ENCODE data around the gene CACFD1. TPM values are rescaled to one million over a fixed set of nuclear protein-coding genes. Genes with fewer than 3 reads are reported as not detected.

The CACFD1 gene
- total and polyA plus RNA-seq, 2 donors (not counting 3 experiments of a cell fraction or from before 2014, with no cell fraction given), result 9.7 to 11.5 TPM

GRCh38 chr9:133428617-133429101, 31.1 kb upstream of the CACFD1 start:
- TF ChIP-seq POLR2A (IDR thresholded peaks at IDR 0.05; ENCODE audit: low read depth, low read length) (no peak), MYC (IDR thresholded peaks at IDR 0.05; ENCODE audit: low read depth, low read length) (no peak), POLR2AphosphoS5 (IDR thresholded peaks at IDR 0.05; ENCODE audit: insufficient read depth, low read depth, low read length) (no peak), GATA2 (IDR thresholded peaks at IDR 0.05; ENCODE audit: insufficient read depth, insufficient read length, low read depth, low read length) (no peak)
- TF ChIP-seq, protein P1, sequence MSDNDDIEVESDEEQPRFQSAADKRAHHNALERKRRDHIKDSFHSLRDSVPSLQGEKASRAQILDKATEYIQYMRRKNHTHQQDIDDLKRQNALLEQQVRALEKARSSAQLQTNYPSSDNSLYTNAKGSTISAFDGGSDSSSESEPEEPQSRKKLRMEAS (IDR thresholded peaks at IDR 0.05; ENCODE audit: insufficient read depth, insufficient read length), result no peak
- H3K9ac ChIP-seq (replicated peaks; ENCODE audit: extremely low read depth, insufficient read depth, low read length), result no peak overlapping the region
- intact Hi-C loops (cut with micrococcal nuclease) (no loop called here), dilution Hi-C loops (cut with MboI; ENCODE audit: extremely low pct_ligation_motif_present, low sequenced_read_pairs) (no loop called here)
- no peak for FAIRE-seq
- no peaks in the 10 kb centered on the region for H3K79me2 ChIP-seq (ENCODE audit: control insufficient read depth, insufficient read depth, low read length)
- CTCF ChIA-PET, result no interaction called here
- H3K4me3 ChIP-seq (replicated peaks in 1 of 3; ENCODE audit: insufficient read depth in 1 of 3, low read depth in 1 of 3, low read length in 3 of 3), result no peak overlapping the region
- H3K4me2 ChIP-seq (ENCODE audit: insufficient read depth, low read length), result no peak overlapping the region
- no peak overlapping the region for H2AFZ ChIP-seq (ENCODE audit: low read depth, low read length)
- H3K36me3 ChIP-seq (ENCODE audit: control insufficient read depth in 2 of 2, extremely low read depth in 1 of 2, insufficient read depth in 2 of 2, low read length in 2 of 2), result no peaks in the 10 kb centered on the region
- H3K27ac ChIP-seq (ENCODE audit: insufficient read depth, low read depth, low read length), result no peak overlapping the region
- no peak for DNase-seq (ENCODE audit: low read depth, low spot score)
- peaks cover 9 to 19% of the 10 kb centered on the region in 2 experiments for H3K27me3 ChIP-seq (ENCODE audit: control insufficient read depth in 2 of 2, insufficient read depth in 2 of 2, low read length in 2 of 2)
- H4K20me1 ChIP-seq (replicated peaks; ENCODE audit: control insufficient read depth, extremely low read depth, insufficient read depth, low read length), result no peaks in the 10 kb centered on the region
- POLR2A ChIA-PET, result no interaction called here
- no peaks in the 10 kb centered on the region for H3K9me3 ChIP-seq (replicated peaks; ENCODE audit: control insufficient read depth, insufficient read depth, low read length)
- H3K9me1 ChIP-seq (replicated peaks; ENCODE audit: control insufficient read depth, extremely low read depth, insufficient read depth, low read length), result no peaks in the 10 kb centered on the region
- no TSS peak for BruUV-seq (replicated peaks)
- no peaks in the 10 kb centered on the region for H3K4me1 ChIP-seq (ENCODE audit: control insufficient read depth, extremely low read depth, insufficient read depth, low read length)

- Histone ChIP-seq H3K9me1 (replicated peaks; ENCODE audit: control insufficient read depth, extremely low read depth, insufficient read depth, low read length) (no peaks in the 10 kb centered on the region), H3K27ac (ENCODE audit: insufficient read depth, low read depth, low read length) (no peak overlapping the region), H3K9me3 (replicated peaks; ENCODE audit: control insufficient read depth, insufficient read depth, low read length) (no peaks in the 10 kb centered on the region), H2AFZ (ENCODE audit: low read depth, low read length) (no peak overlapping the region), H3K4me2 (ENCODE audit: insufficient read depth, low read length) (no peak overlapping the region), H4K20me1 (replicated peaks; ENCODE audit: control insufficient read depth, extremely low read depth, insufficient read depth, low read length) (no peaks in the 10 kb centered on the region), H3K4me1 (ENCODE audit: control insufficient read depth, extremely low read depth, insufficient read depth, low read length) (no peaks in the 10 kb centered on the region), H3K79me2 (ENCODE audit: control insufficient read depth, insufficient read depth, low read length) (no peaks in the 10 kb centered on the region), H3K4me3 (replicated peaks in 1 of 3; ENCODE audit: insufficient read depth in 1 of 3, low read depth in 1 of 3, low read length in 3 of 3) (no peak overlapping the region), H3K9ac (replicated peaks; ENCODE audit: extremely low read depth, insufficient read depth, low read length) (no peak overlapping the region), H3K36me3 (ENCODE audit: control insufficient read depth in 2 of 2, extremely low read depth in 1 of 2, insufficient read depth in 2 of 2, low read length in 2 of 2) (no peaks in the 10 kb centered on the region), H3K27me3 (ENCODE audit: control insufficient read depth in 2 of 2, insufficient read depth in 2 of 2, low read length in 2 of 2) (peaks cover 9 to 19% of the 10 kb centered on the region in 2 experiments)
- TF ChIP-seq MYC (IDR thresholded peaks at IDR 0.05; ENCODE audit: low read depth, low read length) (no peak), POLR2AphosphoS5 (IDR thresholded peaks at IDR 0.05; ENCODE audit: insufficient read depth, low read depth, low read length) (no peak), POLR2A (IDR thresholded peaks at IDR 0.05; ENCODE audit: low read depth, low read length) (no peak), GATA2 (IDR thresholded peaks at IDR 0.05; ENCODE audit: insufficient read depth, insufficient read length, low read depth, low read length) (no peak), FOS (IDR thresholded peaks at IDR 0.05; ENCODE audit: borderline replicate concordance, insufficient read depth, low read length) (no peak), EZH2 (IDR thresholded peaks at IDR 0.05; ENCODE audit: borderline replicate concordance, low read depth, low read length, severe bottlenecking) (no peak)
- TF ChIP-seq, protein P2, sequence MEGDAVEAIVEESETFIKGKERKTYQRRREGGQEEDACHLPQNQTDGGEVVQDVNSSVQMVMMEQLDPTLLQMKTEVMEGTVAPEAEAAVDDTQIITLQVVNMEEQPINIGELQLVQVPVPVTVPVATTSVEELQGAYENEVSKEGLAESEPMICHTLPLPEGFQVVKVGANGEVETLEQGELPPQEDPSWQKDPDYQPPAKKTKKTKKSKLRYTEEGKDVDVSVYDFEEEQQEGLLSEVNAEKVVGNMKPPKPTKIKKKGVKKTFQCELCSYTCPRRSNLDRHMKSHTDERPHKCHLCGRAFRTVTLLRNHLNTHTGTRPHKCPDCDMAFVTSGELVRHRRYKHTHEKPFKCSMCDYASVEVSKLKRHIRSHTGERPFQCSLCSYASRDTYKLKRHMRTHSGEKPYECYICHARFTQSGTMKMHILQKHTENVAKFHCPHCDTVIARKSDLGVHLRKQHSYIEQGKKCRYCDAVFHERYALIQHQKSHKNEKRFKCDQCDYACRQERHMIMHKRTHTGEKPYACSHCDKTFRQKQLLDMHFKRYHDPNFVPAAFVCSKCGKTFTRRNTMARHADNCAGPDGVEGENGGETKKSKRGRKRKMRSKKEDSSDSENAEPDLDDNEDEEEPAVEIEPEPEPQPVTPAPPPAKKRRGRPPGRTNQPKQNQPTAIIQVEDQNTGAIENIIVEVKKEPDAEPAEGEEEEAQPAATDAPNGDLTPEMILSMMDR (IDR thresholded peaks at IDR 0.05; ENCODE audit: extremely low read depth in 1 of 2, insufficient read depth in 1 of 2, low read depth in 1 of 2, low read length in 2 of 2), result no peak
- intact Hi-C loops (cut with micrococcal nuclease) (no loop called here), dilution Hi-C loops (cut with MboI; ENCODE audit: extremely low pct_ligation_motif_present, low sequenced_read_pairs) (no loop called here)
- ChIA-PET CTCF (no interaction called here), POLR2A (no interaction called here)
- DNase-seq (ENCODE audit: low read depth, low spot score) (no peak), FAIRE-seq (no peak)
- no TSS peak for BruUV-seq (replicated peaks)
These were observed 30.6 kb upstream of the CACFD1 start for GRCh38 chr9:133429214-133429613.

Measured in endothelial cell of umbilical vein (primary cell).